ENCODE measurements around the gene MFRP. TPM values are rescaled to one million over a fixed set of nuclear protein-coding genes. Genes with fewer than 3 reads are reported as not detected.

The MFRP gene
- total and polyA plus RNA-seq, 10 of the 15 experiments (the other 5 are each of a cell fraction or from before 2014, with no cell fraction given), result not detected

DNA sequence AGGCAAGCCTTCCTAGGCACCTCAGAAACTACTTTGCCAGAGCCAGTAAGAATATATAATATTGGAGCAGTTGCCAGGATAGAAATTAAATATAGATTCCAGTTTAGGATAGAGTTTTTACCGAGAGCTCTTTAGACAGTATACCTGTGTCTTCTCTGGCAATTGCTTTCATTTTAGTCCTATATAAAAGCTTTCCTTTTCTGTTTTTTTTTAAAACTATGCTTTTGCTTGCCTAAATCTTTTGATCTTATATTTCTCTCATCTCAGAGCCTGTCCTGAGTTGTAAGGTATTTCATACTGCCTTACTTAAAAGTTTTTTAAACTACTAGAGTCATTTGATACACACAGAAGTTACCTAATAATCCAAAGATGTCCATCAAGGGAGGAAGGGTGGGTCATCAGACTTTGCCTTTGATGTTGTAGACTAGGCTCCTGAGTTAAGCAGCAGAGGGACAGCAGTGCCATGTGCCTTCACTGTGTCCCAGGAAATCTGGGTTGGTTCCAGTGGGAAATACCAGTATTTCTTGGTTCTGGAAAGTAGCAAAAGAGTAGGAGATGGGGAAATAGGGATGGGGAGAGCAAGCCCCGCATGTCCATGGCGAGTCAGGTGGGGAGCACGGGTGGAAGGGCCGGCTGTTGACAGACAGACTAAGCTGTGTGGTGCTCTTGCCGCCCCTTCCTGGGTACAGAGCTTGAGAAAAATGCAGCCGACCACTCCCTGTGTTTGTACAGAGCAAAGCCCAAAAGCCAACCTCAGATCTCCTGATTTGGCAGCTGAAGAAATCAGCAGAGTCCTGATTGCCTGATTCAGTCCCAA, 40.7 kb downstream of the MFRP start (continued):
- TF ChIP-seq, protein P1, sequence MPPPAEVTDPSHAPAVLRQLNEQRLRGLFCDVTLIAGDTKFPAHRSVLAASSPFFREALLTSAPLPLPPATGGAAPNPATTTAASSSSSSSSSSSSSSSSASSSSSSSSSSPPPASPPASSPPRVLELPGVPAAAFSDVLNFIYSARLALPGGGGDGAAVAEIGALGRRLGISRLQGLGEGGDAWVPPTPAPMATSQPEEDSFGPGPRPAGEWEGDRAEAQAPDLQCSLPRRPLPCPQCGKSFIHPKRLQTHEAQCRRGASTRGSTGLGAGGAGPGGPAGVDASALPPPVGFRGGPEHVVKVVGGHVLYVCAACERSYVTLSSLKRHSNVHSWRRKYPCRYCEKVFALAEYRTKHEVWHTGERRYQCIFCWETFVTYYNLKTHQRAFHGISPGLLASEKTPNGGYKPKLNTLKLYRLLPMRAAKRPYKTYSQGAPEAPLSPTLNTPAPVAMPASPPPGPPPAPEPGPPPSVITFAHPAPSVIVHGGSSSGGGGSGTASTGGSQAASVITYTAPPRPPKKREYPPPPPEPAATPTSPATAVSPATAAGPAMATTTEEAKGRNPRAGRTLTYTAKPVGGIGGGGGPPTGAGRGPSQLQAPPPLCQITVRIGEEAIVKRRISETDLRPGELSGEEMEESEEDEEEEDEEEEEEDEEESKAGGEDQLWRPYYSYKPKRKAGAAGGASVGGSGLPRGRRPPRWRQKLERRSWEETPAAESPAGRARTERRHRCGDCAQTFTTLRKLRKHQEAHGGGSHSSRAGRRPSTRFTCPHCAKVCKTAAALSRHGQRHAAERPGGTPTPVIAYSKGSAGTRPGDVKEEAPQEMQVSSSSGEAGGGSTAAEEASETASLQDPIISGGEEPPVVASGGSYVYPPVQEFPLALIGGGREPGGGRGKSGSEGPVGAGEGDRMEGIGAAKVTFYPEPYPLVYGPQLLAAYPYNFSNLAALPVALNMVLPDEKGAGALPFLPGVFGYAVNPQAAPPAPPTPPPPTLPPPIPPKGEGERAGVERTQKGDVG (CRISPR knock-in tag; IDR thresholded peaks at IDR 0.05), result no peak
- TF ChIP-seq ZNF274 (IDR thresholded peaks at IDR 0.05; ENCODE audit: insufficient read depth, insufficient read length), result no peak
- TF ChIP-seq, protein P2, sequence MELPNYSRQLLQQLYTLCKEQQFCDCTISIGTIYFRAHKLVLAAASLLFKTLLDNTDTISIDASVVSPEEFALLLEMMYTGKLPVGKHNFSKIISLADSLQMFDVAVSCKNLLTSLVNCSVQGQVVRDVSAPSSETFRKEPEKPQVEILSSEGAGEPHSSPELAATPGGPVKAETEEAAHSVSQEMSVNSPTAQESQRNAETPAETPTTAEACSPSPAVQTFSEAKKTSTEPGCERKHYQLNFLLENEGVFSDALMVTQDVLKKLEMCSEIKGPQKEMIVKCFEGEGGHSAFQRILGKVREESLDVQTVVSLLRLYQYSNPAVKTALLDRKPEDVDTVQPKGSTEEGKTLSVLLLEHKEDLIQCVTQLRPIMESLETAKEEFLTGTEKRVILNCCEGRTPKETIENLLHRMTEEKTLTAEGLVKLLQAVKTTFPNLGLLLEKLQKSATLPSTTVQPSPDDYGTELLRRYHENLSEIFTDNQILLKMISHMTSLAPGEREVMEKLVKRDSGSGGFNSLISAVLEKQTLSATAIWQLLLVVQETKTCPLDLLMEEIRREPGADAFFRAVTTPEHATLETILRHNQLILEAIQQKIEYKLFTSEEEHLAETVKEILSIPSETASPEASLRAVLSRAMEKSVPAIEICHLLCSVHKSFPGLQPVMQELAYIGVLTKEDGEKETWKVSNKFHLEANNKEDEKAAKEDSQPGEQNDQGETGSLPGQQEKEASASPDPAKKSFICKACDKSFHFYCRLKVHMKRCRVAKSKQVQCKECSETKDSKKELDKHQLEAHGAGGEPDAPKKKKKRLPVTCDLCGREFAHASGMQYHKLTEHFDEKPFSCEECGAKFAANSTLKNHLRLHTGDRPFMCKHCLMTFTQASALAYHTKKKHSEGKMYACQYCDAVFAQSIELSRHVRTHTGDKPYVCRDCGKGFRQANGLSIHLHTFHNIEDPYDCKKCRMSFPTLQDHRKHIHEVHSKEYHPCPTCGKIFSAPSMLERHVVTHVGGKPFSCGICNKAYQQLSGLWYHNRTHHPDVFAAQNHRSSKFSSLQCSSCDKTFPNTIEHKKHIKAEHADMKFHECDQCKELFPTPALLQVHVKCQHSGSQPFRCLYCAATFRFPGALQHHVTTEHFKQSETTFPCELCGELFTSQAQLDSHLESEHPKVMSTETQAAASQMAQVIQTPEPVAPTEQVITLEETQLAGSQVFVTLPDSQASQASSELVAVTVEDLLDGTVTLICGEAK (IDR thresholded peaks at IDR 0.05; ENCODE audit: borderline replicate concordance), result no peak
- no peak for TF ChIP-seq NR2C2 (IDR thresholded peaks at IDR 0.05; ENCODE audit: borderline replicate concordance, control insufficient read depth, insufficient read length, low read depth)
- TF ChIP-seq FOS (IDR thresholded peaks at IDR 0.05; ENCODE audit: borderline replicate concordance, extremely low read depth, insufficient read length), result no peak
- TF ChIP-seq, protein P3, sequence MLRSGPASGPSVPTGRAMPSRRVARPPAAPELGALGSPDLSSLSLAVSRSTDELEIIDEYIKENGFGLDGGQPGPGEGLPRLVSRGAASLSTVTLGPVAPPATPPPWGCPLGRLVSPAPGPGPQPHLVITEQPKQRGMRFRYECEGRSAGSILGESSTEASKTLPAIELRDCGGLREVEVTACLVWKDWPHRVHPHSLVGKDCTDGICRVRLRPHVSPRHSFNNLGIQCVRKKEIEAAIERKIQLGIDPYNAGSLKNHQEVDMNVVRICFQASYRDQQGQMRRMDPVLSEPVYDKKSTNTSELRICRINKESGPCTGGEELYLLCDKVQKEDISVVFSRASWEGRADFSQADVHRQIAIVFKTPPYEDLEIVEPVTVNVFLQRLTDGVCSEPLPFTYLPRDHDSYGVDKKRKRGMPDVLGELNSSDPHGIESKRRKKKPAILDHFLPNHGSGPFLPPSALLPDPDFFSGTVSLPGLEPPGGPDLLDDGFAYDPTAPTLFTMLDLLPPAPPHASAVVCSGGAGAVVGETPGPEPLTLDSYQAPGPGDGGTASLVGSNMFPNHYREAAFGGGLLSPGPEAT (IDR thresholded peaks at IDR 0.05; ENCODE audit: low read depth), result no peak
- no peak for TF ChIP-seq ETV6 (conservative IDR thresholded peaks at IDR 0.05 in 1 of 2, IDR thresholded peaks at IDR 0.05 in 1 of 2; ENCODE audit: borderline replicate concordance in 1 of 2, low read depth in 1 of 2)
- no peak for TF ChIP-seq ZSCAN29 (IDR thresholded peaks at IDR 0.05)
